ENCODE data around the gene STRIP1.

The STRIP1 gene

GRCh38 chr1:110098222-110099026, 64.0 kb downstream of the STRIP1 start:
- no peak for DNase-seq

DNA sequence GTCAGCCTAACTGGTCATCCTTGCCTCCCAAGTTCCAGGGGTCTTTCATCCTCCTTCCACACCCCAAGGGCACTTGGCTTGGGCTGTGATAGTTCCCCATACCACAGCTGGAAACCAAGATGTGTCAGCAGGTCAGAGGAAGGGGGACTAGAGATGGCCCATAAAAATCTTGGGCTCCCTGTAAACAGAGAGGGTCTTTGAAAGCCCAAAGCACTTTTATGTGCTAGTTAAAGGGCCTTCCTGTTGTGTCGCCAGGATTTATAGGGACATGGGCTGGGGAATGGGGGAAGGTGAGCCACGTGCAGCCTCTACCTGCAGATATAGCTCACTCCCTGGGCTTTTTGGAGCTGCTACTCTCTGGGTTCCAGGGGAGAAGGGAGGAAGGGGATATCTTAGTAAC, 65.9 kb downstream of the STRIP1 start:
- no peak for DNase-seq

GRCh38 chr1:110102081-110102480, 67.7 kb downstream of the STRIP1 start:
- no peak for DNase-seq

Data from NCI-H1417 (cell line).